Measurements from ENCODE around the gene CBX4.
"Not testable (repeated sequence)": the region's sequence is repeated elsewhere in the genome, so short reads cannot be mapped to it uniquely, and the experiment has no call there.

Gene CBX4

GRCh38 chr17:79861413-79862216 lies 22.4 kb upstream of the CBX4 start:
- no peak for DNase-seq (ENCODE audit: low read depth in 3 of 3, low spot score in 1 of 3)

GRCh38 chr17:79859676-79860615 lies 20.7 kb upstream of the CBX4 start:
- no peak for DNase-seq (ENCODE audit: low read depth in 3 of 3, low spot score in 1 of 3)

- DNase-seq (ENCODE audit: low read depth in 3 of 3, low spot score in 1 of 3) = no peak
These were observed 17.9 kb upstream of the CBX4 start for GRCh38 chr17:79857095-79857494.

- no peak for DNase-seq (ENCODE audit: low read depth in 3 of 3, low spot score in 1 of 3)
These were observed 16.3 kb upstream of the CBX4 start for GRCh38 chr17:79855331-79856124.

- no peak for DNase-seq (ENCODE audit: low read depth in 3 of 3, low spot score in 1 of 3)
These were observed 15.1 kb upstream of the CBX4 start for GRCh38 chr17:79854080-79855060.

- DNase-seq (ENCODE audit: low read depth in 3 of 3, low spot score in 1 of 3) = not testable (repeated sequence)
These were observed 13.9 kb upstream of the CBX4 start for GRCh38 chr17:79853168-79853567.

GRCh38 chr17:79852748-79853147 lies 13.5 kb upstream of the CBX4 start:
- no peak for DNase-seq (ENCODE audit: low read depth in 3 of 3, low spot score in 1 of 3)

GRCh38 chr17:79851461-79851817 lies 12.2 kb upstream of the CBX4 start:
- DNase-seq (ENCODE audit: low read depth in 3 of 3, low spot score in 1 of 3) = no peak

- no peak for DNase-seq (ENCODE audit: low read depth in 3 of 3, low spot score in 1 of 3)
These were observed 11.6 kb upstream of the CBX4 start for GRCh38 chr17:79850571-79851460.

- DNase-seq (ENCODE audit: low read depth in 3 of 3, low spot score in 1 of 3) = no peak
These were observed 10.7 kb upstream of the CBX4 start for GRCh38 chr17:79849953-79850352.

- no peak for DNase-seq (ENCODE audit: low read depth in 3 of 3, low spot score in 1 of 3)
These were observed 9.1 kb upstream of the CBX4 start for GRCh38 chr17:79848370-79848766.

- DNase-seq (ENCODE audit: low read depth in 3 of 3, low spot score in 1 of 3) = no peak
These were observed 8.6 kb upstream of the CBX4 start for GRCh38 chr17:79847698-79848369.

GRCh38 chr17:79845601-79845949 lies 6.3 kb upstream of the CBX4 start:
- no peak for DNase-seq (ENCODE audit: low read depth in 3 of 3, low spot score in 1 of 3)

GRCh38 chr17:79844869-79845600 lies 5.8 kb upstream of the CBX4 start:
- DNase-seq (ENCODE audit: low read depth in 3 of 3, low spot score in 1 of 3) = peak in 2 of 3 donors; percentile 40 to 47

GRCh38 chr17:79843816-79844800 lies 4.9 kb upstream of the CBX4 start:
- no peak for DNase-seq (ENCODE audit: low read depth in 3 of 3, low spot score in 1 of 3)

GRCh38 chr17:79843474-79843815 lies 4.2 kb upstream of the CBX4 start:
- no peak for DNase-seq (ENCODE audit: low read depth in 3 of 3, low spot score in 1 of 3)

Data from stimulated activated CD4-positive, alpha-beta T cell treated with anti-CD3 and anti-CD28 coated beads, TNF-alpha, amount 100 ng/mL, for 1 hour (primary cell).